ENCODE measurements around the gene LSS.

DNA sequence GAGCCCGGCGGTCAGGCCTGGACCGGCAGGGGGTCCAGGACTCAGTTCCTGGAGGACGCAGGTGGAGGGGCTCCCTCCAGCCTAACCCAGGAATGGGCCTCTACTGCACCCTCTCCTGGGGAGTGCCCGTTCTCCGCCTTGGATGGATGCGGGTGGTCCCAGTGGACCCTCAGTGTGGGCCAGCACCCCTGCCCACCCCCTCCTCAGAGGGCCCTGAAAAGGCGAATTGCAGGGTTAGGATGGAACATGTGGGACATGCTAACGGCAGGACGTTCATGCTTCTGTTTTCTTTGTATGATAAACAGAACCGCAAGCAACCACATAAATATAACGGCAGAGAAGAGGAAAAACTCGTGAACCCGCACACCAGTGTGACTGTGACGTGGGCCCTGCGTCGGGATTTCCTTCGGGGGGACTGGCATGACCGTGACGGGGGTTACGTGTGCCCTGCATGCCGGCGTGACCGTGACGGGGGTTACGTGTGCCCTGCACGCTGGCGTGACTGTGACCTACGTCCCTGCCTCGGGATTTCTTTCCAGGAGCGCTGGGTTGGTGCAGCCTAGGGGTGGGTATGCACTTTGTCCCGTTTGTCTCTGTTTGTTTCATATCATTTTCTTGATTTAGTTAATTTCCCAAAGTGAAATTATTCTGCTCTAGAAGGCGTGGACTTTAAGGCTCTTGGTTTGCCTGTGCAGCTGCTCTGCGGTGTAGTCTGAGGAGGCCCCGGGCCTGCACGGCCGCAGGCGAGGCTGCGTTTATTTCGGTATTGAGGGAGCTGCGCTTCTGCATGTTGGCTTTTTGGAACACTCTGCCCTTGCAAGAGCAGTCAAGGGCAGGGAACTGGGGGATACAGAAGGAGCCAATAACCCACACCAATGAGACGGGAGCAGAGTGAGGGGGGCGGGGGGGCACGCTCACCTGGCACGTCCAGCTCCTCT lies 76.3 kb downstream of the LSS start:
- TF ChIP-seq, protein P1, sequence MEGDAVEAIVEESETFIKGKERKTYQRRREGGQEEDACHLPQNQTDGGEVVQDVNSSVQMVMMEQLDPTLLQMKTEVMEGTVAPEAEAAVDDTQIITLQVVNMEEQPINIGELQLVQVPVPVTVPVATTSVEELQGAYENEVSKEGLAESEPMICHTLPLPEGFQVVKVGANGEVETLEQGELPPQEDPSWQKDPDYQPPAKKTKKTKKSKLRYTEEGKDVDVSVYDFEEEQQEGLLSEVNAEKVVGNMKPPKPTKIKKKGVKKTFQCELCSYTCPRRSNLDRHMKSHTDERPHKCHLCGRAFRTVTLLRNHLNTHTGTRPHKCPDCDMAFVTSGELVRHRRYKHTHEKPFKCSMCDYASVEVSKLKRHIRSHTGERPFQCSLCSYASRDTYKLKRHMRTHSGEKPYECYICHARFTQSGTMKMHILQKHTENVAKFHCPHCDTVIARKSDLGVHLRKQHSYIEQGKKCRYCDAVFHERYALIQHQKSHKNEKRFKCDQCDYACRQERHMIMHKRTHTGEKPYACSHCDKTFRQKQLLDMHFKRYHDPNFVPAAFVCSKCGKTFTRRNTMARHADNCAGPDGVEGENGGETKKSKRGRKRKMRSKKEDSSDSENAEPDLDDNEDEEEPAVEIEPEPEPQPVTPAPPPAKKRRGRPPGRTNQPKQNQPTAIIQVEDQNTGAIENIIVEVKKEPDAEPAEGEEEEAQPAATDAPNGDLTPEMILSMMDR (IDR thresholded peaks at IDR 0.05), result no peak
- no peak for TF ChIP-seq POLR2A (IDR thresholded peaks at IDR 0.05)
